HL-60 (cell line): ENCODE results near the gene ARID3C.

Experiments
- DNase-seq, 2 experiments: peaks; one replicate each; pipeline ENCODE4 v3.0.0-alpha.2; 2010 to 2020; ENCODE audit warnings: low read depth in 1 of 2, low spot score in 1 of 2
- H3K27ac ChIP-seq: fragments of 250-450 bp; sonication (Bioruptor Pico); replicated peaks from 2 replicates; pipeline ENCODE4 v1.5.1; 2020; ENCODE audit warnings: mild to moderate bottlenecking, moderate library complexity
- H3K27me3 ChIP-seq: fragments of 250-450 bp; sonication (Bioruptor Pico); 2 replicates; pipeline ENCODE4 v1.5.1; 2021; ENCODE audit warnings: mild to moderate bottlenecking, moderate library complexity; ENCODE audit not compliant: insufficient read depth, poor library complexity, severe bottlenecking
- H3K4me3 ChIP-seq: replicated peaks from 2 replicates; pipeline ENCODE4 v1.5.1; 2011; ENCODE audit warnings: mild to moderate bottlenecking, control low read depth, low read length; ENCODE audit not compliant: insufficient read depth
- GABPA ChIP-seq: IDR thresholded peaks from 2 replicates; pipeline ENCODE4 v1.6.1; 2012; ENCODE audit warnings: low read depth
- POLR2AphosphoS5 ChIP-seq: IDR thresholded peaks from 2 replicates; pipeline ENCODE4 v1.6.1; 2012; ENCODE audit warnings: low read depth
- SPI1 ChIP-seq: IDR thresholded peaks from 2 replicates; pipeline ENCODE4 v1.6.1; 2012; ENCODE audit warnings: low read depth, mild to moderate bottlenecking, borderline replicate concordance
- TF ChIP-seq, protein P1 (sequence below): IDR thresholded peaks from 2 replicates; pipeline ENCODE4 v1.6.1; 2012; ENCODE audit warnings: low read depth; ENCODE audit not compliant: insufficient replicate concordance
- TF ChIP-seq, protein P2 (sequence below): IDR thresholded peaks from one replicate; pipeline ENCODE4 v1.5.1; 2011; ENCODE audit warnings: low read length, control low read depth, inconsistent platforms; ENCODE audit not compliant: insufficient read depth

The ARID3C gene

DNA sequence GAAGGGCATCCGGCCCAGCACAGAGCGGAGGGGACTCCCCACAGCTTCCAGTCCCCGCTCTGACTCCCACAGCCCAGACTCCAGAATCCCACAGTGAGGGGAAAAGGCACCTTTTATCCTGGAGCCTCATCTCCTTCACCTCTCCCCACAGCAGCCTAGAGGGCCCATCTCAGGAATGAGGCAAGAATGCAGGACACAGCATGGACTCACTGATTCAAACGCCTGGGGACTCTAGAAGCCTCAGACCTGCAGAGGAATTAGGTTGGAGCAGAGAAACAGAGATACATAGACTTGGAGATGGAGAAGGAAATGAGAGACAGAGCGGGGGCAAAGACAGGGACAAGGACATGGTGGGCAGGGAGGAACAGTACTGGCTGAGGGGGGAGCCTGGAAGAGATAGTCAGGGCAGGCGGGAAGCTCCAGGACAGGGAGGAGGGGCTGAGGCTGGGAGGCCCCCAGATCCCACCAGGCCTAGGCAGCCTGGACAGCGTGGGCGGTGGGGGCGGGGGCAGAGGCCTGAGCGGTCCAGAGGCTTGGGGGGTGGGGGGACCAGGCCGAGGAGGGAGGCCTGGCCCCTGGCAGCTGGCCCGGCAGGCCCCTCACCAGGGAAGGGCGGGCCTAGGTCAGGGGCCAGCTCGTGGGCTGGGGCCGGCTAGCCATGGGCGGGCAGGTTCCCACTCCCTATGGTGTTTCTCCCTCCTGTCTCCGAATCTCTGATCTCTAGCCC lies 55.1 kb downstream of the ARID3C start:
- no peak for TF ChIP-seq POLR2AphosphoS5
- TF ChIP-seq, protein P1, sequence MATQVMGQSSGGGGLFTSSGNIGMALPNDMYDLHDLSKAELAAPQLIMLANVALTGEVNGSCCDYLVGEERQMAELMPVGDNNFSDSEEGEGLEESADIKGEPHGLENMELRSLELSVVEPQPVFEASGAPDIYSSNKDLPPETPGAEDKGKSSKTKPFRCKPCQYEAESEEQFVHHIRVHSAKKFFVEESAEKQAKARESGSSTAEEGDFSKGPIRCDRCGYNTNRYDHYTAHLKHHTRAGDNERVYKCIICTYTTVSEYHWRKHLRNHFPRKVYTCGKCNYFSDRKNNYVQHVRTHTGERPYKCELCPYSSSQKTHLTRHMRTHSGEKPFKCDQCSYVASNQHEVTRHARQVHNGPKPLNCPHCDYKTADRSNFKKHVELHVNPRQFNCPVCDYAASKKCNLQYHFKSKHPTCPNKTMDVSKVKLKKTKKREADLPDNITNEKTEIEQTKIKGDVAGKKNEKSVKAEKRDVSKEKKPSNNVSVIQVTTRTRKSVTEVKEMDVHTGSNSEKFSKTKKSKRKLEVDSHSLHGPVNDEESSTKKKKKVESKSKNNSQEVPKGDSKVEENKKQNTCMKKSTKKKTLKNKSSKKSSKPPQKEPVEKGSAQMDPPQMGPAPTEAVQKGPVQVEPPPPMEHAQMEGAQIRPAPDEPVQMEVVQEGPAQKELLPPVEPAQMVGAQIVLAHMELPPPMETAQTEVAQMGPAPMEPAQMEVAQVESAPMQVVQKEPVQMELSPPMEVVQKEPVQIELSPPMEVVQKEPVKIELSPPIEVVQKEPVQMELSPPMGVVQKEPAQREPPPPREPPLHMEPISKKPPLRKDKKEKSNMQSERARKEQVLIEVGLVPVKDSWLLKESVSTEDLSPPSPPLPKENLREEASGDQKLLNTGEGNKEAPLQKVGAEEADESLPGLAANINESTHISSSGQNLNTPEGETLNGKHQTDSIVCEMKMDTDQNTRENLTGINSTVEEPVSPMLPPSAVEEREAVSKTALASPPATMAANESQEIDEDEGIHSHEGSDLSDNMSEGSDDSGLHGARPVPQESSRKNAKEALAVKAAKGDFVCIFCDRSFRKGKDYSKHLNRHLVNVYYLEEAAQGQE = no peak
- TF ChIP-seq, protein P2, sequence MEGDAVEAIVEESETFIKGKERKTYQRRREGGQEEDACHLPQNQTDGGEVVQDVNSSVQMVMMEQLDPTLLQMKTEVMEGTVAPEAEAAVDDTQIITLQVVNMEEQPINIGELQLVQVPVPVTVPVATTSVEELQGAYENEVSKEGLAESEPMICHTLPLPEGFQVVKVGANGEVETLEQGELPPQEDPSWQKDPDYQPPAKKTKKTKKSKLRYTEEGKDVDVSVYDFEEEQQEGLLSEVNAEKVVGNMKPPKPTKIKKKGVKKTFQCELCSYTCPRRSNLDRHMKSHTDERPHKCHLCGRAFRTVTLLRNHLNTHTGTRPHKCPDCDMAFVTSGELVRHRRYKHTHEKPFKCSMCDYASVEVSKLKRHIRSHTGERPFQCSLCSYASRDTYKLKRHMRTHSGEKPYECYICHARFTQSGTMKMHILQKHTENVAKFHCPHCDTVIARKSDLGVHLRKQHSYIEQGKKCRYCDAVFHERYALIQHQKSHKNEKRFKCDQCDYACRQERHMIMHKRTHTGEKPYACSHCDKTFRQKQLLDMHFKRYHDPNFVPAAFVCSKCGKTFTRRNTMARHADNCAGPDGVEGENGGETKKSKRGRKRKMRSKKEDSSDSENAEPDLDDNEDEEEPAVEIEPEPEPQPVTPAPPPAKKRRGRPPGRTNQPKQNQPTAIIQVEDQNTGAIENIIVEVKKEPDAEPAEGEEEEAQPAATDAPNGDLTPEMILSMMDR = no peak
- no peak for TF ChIP-seq GABPA
- no peak for TF ChIP-seq SPI1
- H3K27ac ChIP-seq = no peak overlapping the region
- no peak overlapping the region for H3K4me3 ChIP-seq
- peaks cover 29% of the 10 kb centered on the region for H3K27me3 ChIP-seq
- DNase-seq = no peak

DNA sequence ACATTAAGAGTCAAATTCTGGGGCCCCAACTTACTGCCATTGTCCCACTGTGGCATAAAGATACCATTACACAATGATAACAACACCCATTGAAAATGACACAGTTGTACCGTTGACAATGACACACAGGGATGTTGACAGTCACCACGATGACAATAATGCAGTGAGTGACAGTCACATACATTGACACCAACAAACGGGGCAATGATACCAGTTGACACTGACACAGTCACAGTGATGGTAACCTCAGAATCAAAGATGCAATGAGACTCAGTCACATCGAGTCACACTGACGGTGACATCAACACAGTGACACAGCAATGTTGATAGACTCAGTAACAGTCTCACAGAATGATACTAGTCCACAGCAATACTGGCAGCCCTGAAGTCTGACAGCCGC lies 56.2 kb downstream of the ARID3C start:
- Histone ChIP-seq H3K27me3 (peaks cover 21% of the 10 kb centered on the region), H3K27ac (no peak overlapping the region), H3K4me3 (no peak overlapping the region)
- no peak for TF ChIP-seq GABPA
- TF ChIP-seq, protein P1 = no peak
- TF ChIP-seq POLR2AphosphoS5 = no peak
- no peak for TF ChIP-seq SPI1
- TF ChIP-seq, protein P2 = no peak
- no peak for DNase-seq

DNA sequence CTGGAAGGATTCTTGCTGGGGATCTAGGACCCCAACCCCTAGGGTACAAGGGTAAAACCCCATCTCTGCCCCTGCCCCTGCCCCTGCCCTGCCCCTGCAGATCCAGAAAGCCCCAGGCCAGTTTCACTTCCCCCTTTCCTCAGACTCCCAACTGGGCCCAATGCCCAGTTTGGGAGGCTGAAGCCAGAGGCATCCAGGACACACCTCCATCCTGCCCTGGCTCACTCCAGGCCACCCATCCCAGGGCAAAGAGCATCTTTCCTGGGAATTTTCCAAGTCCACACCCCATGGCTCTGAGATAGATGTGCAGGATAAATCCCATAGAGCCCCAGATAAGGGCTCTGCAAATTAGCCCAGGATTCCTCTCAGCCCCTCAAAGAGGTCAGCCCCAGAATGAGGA lies 56.8 kb downstream of the ARID3C start:
- DNase-seq = no peak

More for the DNA sequence above, 56.8 kb downstream of the ARID3C start:
- Histone ChIP-seq H3K27me3 (peaks cover 16% of the 10 kb centered on the region), H3K4me3 (no peak overlapping the region), H3K27ac (no peak overlapping the region)
- TF ChIP-seq POLR2AphosphoS5 (no peak), SPI1 (no peak), GABPA (no peak)
- TF ChIP-seq, protein P2 = no peak
- TF ChIP-seq, protein P1 = no peak
